Activated CD4-positive, alpha-beta memory T cell treated with anti-CD3 and anti-CD28 coated beads, Interleukin-2, amount 10 ng/mL, durations not matched to agents 7 days and 5 days (primary cell): ENCODE results near the gene C5orf22. TPM values are rescaled to one million over a fixed set of nuclear protein-coding genes. Genes with fewer than 3 reads are reported as not detected.
"Not testable (repeated sequence)": the region's sequence is repeated elsewhere in the genome, so short reads cannot be mapped to it uniquely, and the experiment has no call there.

Experiments
- CTCF ChIA-PET: fragments of 350-600 bp; sonication (Branson Sonifier 250); formaldehyde crosslinking; loops from one replicate; lab custom pipeline; 2021; ENCODE audit warnings: antibody characterized with exemption, inconsistent platforms; lab: Charles Lee
- POLR2A ChIA-PET: fragments of 350-600 bp; sonication (Branson Sonifier 250); formaldehyde crosslinking; loops from one replicate; lab custom pipeline; 2021; ENCODE audit warnings: antibody characterized with exemption; lab: Charles Lee
- DNase-seq: peaks from one replicate; pipeline ENCODE4 v3.0.0-alpha.2; 2020
- H3K27ac Mint-ChIP-seq: one replicate; pipeline ENCODE4 v1.8.0; 2021; ENCODE audit warnings: mild to moderate bottlenecking, mixed read lengths
- H3K27me3 Mint-ChIP-seq: one replicate; pipeline ENCODE4 v1.8.0; 2021; ENCODE audit warnings: mixed read lengths
- H3K36me3 Mint-ChIP-seq: one replicate; pipeline ENCODE4 v1.8.0; 2021; ENCODE audit warnings: low read depth, mixed read lengths
- H3K4me1 Mint-ChIP-seq: one replicate; pipeline ENCODE4 v1.8.0; 2021; ENCODE audit warnings: mixed read lengths
- H3K4me3 Mint-ChIP-seq: one replicate; pipeline ENCODE4 v1.8.0; 2021; ENCODE audit warnings: mild to moderate bottlenecking, mixed read lengths
- H3K9me3 Mint-ChIP-seq: one replicate; pipeline ENCODE4 v1.8.0; 2021; ENCODE audit warnings: mixed read lengths
- total RNA-seq, 2 experiments: library from RNA; stranded (reverse); gene quantifications; one replicate each; pipeline ENCODE4 v1.2.3, GENCODE V29; 2021

C5orf22 gene
- total RNA-seq, 2 experiments from 2014 or later, result 25.3 to 29.7 TPM

DNA sequence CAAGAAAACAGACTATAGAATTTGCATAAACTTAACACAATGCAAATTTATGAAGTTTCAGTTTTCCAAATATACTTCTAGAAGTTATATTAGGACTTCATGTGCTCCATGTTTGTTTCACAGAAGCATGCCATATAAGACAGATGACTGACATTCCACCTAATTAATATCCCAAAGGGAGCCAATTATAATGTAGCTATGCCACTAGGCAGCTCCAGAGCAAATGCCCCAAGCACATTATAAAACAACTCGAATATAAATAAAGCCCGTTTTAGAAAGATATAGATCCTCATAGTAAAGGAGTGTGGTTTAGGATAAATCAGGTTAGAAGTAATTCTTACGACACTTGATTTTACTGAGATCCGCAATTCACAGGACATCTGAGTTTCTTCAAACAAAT, 9.1 kb upstream of the C5orf22 start:
- Mint-ChIP-seq H3K27ac (no peak overlapping the region), H3K9me3 (no peaks in the 10 kb centered on the region), H3K27me3 (no peaks in the 10 kb centered on the region), H3K4me1 (peaks cover 6% of the 10 kb centered on the region), H3K4me3 (no peak overlapping the region), H3K36me3 (peaks cover 67% of the 10 kb centered on the region)
- no peak for DNase-seq
- ChIA-PET POLR2A (interaction anchor here (1.0 kb wide), 1 partner anchor 8 kb away, joined by 3 read pairs; no protein-coding TSS in a partner anchor), CTCF (no interaction called here)

DNA sequence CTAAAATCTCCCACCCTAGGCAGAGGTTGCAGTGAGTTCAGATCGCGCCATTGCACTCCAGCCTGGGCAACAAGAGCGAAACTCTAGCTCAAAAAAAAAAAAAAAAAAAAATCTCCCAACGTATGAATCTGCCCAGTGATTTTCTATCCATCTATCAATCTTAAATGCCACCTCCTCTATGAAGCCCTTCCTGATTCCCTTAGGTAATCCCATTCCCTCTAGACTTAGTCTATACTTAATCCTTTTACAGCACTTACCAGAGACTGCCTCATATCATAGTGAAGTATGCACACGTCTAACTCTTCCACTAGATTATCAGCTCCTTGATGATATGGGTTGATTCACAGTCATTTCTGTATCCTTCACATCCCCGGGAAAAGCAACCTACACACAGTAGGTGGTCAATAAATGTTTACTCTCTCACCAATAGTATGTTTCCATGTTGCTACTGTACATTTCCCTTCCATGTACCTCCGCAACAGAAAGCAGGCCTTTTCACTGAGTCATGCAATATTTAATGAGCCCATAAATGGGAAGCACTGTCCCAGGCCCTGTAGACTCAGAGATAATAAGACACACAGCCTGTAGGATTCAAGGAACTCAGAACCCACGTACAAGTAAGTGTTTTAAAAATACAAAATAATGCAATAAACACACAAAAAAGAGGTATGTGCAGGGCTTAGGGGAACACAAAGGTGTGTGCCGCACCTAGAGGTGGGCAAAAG, 1.4 kb upstream of the C5orf22 start:
- no peaks in the 10 kb centered on the region for H3K9me3 Mint-ChIP-seq
- H3K36me3 Mint-ChIP-seq, result peaks cover 60% of the 10 kb centered on the region
- CTCF ChIA-PET, result interaction anchor here (0.7 to 1.7 kb wide), 3 partner anchors 8 to 108 kb away, joined by 3 to 5 read pairs (median 3); no protein-coding TSS in a partner anchor
- POLR2A ChIA-PET, result interaction anchor here (0.8 to 2.0 kb wide), 7 partner anchors 8 to 643 kb away, joined by 3 to 6 read pairs (median 3); partner anchors contain the start of gene GOLPH3
- peak overlapping the region; percentile 90 for H3K27ac Mint-ChIP-seq
- peaks cover 51% of the 10 kb centered on the region for H3K4me1 Mint-ChIP-seq
- H3K4me3 Mint-ChIP-seq, result peak overlapping the region; percentile 88
- no peaks in the 10 kb centered on the region for H3K27me3 Mint-ChIP-seq
- DNase-seq, result no peak

DNA sequence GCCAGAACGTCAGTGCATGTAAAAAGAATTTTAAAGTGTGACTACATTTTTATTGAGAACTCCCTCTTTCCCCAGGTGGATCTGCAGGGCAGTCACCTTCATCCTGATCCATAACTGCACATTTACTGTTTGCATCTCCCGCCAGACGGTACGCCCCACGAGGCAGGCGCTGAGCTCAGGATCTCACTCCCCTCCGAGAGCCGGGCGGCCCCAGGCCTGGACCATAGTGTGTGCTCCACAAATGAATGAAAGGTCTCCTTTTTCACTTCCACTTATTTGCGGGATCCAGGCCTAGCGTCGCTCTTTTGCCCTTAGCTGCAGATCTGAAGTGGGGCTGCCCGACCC, 586 bp upstream of the C5orf22 start:
- DNase-seq, result no peak
- ChIA-PET POLR2A (interaction anchor here (0.8 to 2.0 kb wide), 12 partner anchors 9 to 1053 kb away, joined by 3 to 7 read pairs (median 3); partner anchors contain the start of gene SUB1), CTCF (interaction anchor here (0.8 to 1.7 kb wide), 5 partner anchors 9 to 561 kb away, joined by 3 to 7 read pairs (median 5); no protein-coding TSS in a partner anchor)
- Mint-ChIP-seq H3K27me3 (no peaks in the 10 kb centered on the region), H3K4me1 (peaks cover 52% of the 10 kb centered on the region), H3K4me3 (peak overlapping the region; percentile 88), H3K27ac (peak overlapping the region; percentile 90), H3K36me3 (peaks cover 59% of the 10 kb centered on the region), H3K9me3 (no peaks in the 10 kb centered on the region)

DNA sequence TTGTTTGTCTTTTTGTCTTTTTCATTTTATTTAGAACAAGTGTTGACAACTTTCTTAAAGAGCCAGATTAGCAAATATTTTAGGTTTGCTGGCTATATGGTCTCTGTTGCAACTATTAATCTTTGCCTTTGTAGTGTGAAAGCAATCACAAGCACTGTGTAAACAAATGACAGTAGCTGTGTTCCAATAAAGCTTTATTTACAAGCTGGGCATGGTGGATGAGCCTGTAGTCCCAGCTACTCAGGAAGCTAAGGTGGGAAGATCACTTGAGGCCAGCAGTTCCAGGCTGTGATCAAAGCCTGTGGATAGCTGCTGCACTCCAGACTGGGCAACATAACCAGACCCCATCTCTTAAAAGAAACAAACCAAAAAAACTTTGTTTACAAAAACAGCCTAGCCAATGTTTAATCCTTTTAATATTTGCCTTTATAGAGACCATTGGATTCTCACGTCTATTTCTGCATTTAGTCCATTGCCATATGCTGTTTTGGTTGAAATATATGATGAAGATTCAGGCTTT, 2.5 kb downstream of the C5orf22 start:
- Mint-ChIP-seq H3K9me3 (no peaks in the 10 kb centered on the region), H3K27me3 (no peaks in the 10 kb centered on the region), H3K36me3 (peaks cover 51% of the 10 kb centered on the region), H3K4me3 (no peak overlapping the region), H3K4me1 (peaks cover 45% of the 10 kb centered on the region), H3K27ac (no peak overlapping the region)
- CTCF ChIA-PET, result no interaction called here
- DNase-seq, result no peak
- POLR2A ChIA-PET, result no interaction called here

DNA sequence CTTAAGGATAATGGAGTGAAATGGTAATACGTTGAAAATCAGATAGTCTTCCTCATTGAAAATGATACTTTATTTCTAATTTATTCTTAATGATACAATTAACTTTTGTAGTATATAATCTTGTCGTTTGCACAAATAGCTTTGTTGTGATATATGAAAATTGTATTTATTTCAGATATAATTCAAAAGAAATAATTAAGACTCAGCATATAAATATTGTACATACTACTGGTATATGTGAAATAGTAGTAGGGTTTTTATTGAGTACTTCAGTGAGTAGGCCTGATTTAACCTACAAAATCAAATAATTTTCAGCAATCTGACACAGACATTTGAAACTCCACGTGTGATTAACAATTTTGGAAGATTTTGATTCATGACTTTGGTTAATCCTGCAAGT, 4.8 kb downstream of the C5orf22 start:
- POLR2A ChIA-PET, result interaction anchor here (1.0 kb wide), 1 partner anchor 11 kb away, joined by 3 read pairs; no protein-coding TSS in a partner anchor
- no peaks in the 10 kb centered on the region for H3K27me3 Mint-ChIP-seq
- peaks cover 24% of the 10 kb centered on the region for H3K4me1 Mint-ChIP-seq
- H3K4me3 Mint-ChIP-seq, result no peak overlapping the region
- DNase-seq, result no peak
- H3K9me3 Mint-ChIP-seq, result no peaks in the 10 kb centered on the region
- peaks cover 51% of the 10 kb centered on the region for H3K36me3 Mint-ChIP-seq
- H3K27ac Mint-ChIP-seq, result no peak overlapping the region
- CTCF ChIA-PET, result no interaction called here

DNA sequence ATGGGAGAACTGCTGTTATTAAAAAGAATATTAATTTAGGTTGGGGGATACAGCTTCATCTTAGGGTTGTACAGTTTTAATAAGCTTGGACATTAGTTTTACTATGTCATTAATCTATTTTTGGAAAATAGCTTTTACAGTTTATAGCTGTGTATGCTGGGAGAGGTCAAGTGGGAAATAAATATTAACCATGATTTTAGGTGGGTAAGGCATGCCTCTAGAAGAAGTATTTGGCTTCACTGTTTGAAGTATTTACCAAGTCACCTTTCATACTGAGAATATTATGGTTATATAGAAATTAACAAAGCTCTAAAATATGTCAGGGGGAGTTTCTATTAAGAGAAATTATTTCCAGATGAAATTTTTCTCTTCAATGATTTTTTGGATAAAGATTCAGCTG, 5.2 kb downstream of the C5orf22 start:
- no peaks in the 10 kb centered on the region for H3K9me3 Mint-ChIP-seq
- no peak overlapping the region for H3K27ac Mint-ChIP-seq
- POLR2A ChIA-PET, result interaction anchor here (1.0 kb wide), 1 partner anchor 10 kb away, joined by 3 read pairs; no protein-coding TSS in a partner anchor
- H3K4me3 Mint-ChIP-seq, result no peak overlapping the region
- no peaks in the 10 kb centered on the region for H3K27me3 Mint-ChIP-seq
- CTCF ChIA-PET, result no interaction called here
- DNase-seq, result no peak
- H3K4me1 Mint-ChIP-seq, result peaks cover 24% of the 10 kb centered on the region
- peaks cover 52% of the 10 kb centered on the region for H3K36me3 Mint-ChIP-seq

DNA sequence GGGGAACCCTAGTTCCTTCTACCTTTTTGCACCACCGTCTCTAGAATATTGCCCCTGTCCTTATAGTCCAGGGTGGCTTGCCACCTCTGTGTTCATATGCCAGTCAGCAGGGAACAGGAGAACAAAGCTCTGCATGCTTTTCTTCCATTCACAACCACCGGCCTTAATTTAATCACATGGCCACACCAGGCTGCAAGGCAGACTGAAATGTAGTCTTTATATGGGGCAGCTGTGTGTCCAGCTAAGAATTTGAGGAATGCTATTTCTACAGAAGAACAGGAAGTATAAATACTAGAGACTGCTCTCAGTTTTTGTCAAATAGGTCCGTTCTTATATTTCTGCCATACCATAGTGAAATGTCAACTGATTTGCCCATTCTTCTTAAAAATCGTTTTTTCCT, 5.8 kb downstream of the C5orf22 start:
- H3K27ac Mint-ChIP-seq, result no peak overlapping the region
- CTCF ChIA-PET, result no interaction called here
- peaks cover 57% of the 10 kb centered on the region for H3K36me3 Mint-ChIP-seq
- POLR2A ChIA-PET, result interaction anchor here (1.0 kb wide), 1 partner anchor 10 kb away, joined by 3 read pairs; no protein-coding TSS in a partner anchor
- H3K27me3 Mint-ChIP-seq, result no peaks in the 10 kb centered on the region
- H3K4me3 Mint-ChIP-seq, result no peak overlapping the region
- no peaks in the 10 kb centered on the region for H3K9me3 Mint-ChIP-seq
- peaks cover 24% of the 10 kb centered on the region for H3K4me1 Mint-ChIP-seq
- no peak for DNase-seq

DNA sequence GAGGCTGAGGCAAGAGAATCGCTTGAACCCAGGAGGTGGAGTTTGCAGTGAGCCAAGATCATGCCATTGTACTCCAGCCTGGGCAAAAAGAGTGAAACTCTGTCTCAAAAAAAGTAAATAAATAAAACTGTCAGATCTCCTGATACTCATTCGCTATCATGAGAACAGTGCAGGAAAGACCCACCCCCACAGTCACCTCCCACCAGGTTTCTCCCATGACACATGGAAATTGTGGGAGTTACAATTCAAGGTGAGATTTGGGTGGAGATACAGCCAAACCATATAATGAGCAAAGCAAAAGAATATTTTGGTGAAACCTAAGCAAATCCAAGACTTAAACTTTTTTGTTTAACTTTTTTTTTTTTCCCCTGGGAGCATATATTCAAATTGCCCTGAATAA, 17.0 kb downstream of the C5orf22 start:
- POLR2A ChIA-PET, H3K9me3 Mint-ChIP-seq, H3K4me3 Mint-ChIP-seq, H3K4me1 Mint-ChIP-seq, CTCF ChIA-PET, H3K27me3 Mint-ChIP-seq, DNase-seq, H3K27ac Mint-ChIP-seq: not testable (repeated sequence)
- peaks cover 75% of the 10 kb centered on the region for H3K36me3 Mint-ChIP-seq

DNA sequence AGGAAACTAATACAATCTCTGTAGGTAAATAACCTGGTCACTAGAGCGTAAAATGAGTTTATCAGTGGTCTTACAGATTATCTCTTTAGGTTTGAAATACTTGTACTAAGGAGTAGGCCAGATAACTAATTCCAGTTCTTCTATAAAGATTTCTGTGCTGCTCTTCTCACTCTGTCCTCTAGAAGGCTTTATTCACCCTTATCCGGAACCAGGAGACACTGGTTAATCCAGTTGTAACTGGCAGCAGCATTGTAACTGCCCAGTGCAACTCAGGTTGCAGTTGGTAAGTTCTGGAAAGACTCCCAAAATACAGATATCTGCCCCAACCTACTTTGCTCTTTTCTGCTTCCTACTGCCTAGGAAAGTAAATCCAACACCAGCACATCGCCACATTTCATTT, 19.8 kb downstream of the C5orf22 start:
- H3K27ac Mint-ChIP-seq, result no peak overlapping the region
- no peaks in the 10 kb centered on the region for H3K27me3 Mint-ChIP-seq
- POLR2A ChIA-PET, result interaction anchor here (0.6 kb wide), 1 partner anchor 177 kb away, joined by 3 read pairs; no protein-coding TSS in a partner anchor
- H3K4me3 Mint-ChIP-seq, result no peak overlapping the region
- H3K36me3 Mint-ChIP-seq, result peaks cover 74% of the 10 kb centered on the region
- H3K9me3 Mint-ChIP-seq, result no peaks in the 10 kb centered on the region
- CTCF ChIA-PET, result no interaction called here
- no peak for DNase-seq
- no peaks in the 10 kb centered on the region for H3K4me1 Mint-ChIP-seq

DNA sequence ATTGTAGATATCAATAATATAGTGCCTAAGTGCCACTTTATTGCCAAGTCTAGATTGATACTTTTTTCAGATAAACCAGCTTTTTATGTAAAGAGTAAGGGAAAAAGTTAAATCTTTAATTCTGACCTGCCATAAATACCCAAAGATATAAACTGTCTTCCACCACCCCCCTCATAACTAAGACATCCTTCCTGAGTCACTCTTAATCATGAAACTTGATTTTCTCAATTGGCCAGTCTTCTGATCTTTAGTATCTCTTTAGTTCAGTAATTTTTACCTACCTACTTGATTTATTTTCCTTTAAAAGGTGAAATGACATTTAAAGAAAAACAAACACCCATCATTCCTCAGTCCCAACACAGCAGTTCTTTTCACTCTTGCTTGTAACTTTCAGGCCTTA, 21.8 kb downstream of the C5orf22 start:
- Mint-ChIP-seq H3K4me1 (no peaks in the 10 kb centered on the region), H3K27me3 (no peaks in the 10 kb centered on the region), H3K36me3 (peaks cover 62% of the 10 kb centered on the region), H3K27ac (no peak overlapping the region), H3K9me3 (no peaks in the 10 kb centered on the region), H3K4me3 (no peak overlapping the region)
- DNase-seq, result no peak
- POLR2A ChIA-PET, result no interaction called here
- CTCF ChIA-PET, result interaction anchor here (1.0 kb wide), 1 partner anchor 9 kb away, joined by 3 read pairs; no protein-coding TSS in a partner anchor

DNA sequence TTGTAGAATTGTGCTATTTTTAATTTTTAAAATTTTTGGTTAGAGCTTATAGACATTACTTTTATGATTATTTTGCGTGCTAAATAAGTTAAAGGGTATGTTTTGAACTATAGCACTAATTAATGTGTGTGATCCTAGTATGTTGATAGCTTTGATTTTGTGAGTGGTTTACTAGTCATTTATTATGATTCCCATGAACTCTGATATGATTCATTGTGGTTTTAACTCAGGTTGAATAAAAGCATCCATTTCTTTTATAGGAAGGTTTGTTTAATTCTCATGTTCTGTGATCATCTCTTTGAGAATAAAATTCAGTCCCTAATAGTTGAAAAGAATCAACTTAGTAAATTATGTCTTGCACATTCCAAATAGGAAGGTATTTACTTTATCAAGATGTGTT, 22.5 kb downstream of the C5orf22 start:
- Mint-ChIP-seq H3K4me3 (no peak overlapping the region), H3K4me1 (no peaks in the 10 kb centered on the region), H3K27me3 (no peaks in the 10 kb centered on the region), H3K36me3 (peaks cover 61% of the 10 kb centered on the region), H3K27ac (no peak overlapping the region), H3K9me3 (no peaks in the 10 kb centered on the region)
- CTCF ChIA-PET, result interaction anchor here (1.0 kb wide), 1 partner anchor 8 kb away, joined by 3 read pairs; no protein-coding TSS in a partner anchor
- no peak for DNase-seq
- POLR2A ChIA-PET, result no interaction called here

DNA sequence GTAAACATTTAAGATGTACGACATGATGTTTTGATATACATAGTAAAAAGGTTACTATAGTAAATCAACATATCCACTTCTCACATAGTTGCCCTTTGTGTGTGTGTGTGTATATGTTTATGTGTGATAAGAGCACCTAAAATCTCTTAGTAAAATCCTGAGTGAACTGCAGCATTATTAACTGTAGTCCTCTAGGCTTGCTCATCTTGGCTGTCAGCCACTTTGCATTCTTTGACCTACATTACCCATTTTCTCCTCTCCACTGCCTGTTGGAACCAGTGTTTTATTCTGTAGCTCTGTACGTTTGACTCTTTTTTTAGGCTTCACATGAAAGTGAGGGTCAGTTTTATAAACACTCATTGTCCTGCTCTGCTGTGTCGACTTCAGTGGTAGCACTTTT, 24.4 kb downstream of the C5orf22 start:
- H3K36me3 Mint-ChIP-seq, result peaks cover 53% of the 10 kb centered on the region

DNA sequence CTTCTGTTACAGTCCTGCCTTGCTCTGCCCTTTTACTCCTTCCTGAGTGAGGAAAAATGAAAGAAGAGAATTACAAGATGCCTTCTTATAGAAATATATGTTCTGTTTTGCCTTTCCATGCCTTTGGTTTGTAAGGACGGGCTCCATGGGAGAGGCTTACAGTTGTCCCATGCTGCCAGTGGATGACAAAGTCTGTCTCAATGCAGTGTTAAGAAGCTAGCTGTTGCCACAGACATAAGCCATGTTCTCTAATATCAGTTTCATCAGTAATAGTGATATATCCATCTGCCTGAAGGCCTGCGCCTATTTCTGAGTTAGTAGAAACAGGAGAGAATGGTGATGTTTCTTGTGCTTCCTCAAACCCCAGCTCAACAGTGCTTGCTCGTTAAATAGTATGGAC, 27.8 kb downstream of the C5orf22 start:
- H3K27me3 Mint-ChIP-seq, result no peaks in the 10 kb centered on the region
- CTCF ChIA-PET, result no interaction called here
- H3K36me3 Mint-ChIP-seq, result peaks cover 23% of the 10 kb centered on the region
- DNase-seq, result no peak
- peaks cover 4% of the 10 kb centered on the region for H3K9me3 Mint-ChIP-seq
- POLR2A ChIA-PET, result no interaction called here
- H3K4me3 Mint-ChIP-seq, result no peak overlapping the region
- no peaks in the 10 kb centered on the region for H3K4me1 Mint-ChIP-seq
- no peak overlapping the region for H3K27ac Mint-ChIP-seq

More for the DNA sequence above, 24.4 kb downstream of the C5orf22 start:
- Mint-ChIP-seq H3K27me3 (no peaks in the 10 kb centered on the region), H3K4me1 (no peaks in the 10 kb centered on the region), H3K4me3 (no peak overlapping the region), H3K9me3 (no peaks in the 10 kb centered on the region), H3K27ac (no peak overlapping the region)
- DNase-seq, result no peak
- POLR2A ChIA-PET, result interaction anchor here (1.5 kb wide), 1 partner anchor 25 kb away, joined by 5 read pairs; the partner anchor contains the start of genes C5orf22 and DROSHA
- CTCF ChIA-PET, result no interaction called here
